ENCODE results near the gene CNFN.
"Not testable (repeated sequence)": the region's sequence is repeated elsewhere in the genome, so short reads cannot be mapped to it uniquely, and the experiment has no call there.

CNFN gene

DNA sequence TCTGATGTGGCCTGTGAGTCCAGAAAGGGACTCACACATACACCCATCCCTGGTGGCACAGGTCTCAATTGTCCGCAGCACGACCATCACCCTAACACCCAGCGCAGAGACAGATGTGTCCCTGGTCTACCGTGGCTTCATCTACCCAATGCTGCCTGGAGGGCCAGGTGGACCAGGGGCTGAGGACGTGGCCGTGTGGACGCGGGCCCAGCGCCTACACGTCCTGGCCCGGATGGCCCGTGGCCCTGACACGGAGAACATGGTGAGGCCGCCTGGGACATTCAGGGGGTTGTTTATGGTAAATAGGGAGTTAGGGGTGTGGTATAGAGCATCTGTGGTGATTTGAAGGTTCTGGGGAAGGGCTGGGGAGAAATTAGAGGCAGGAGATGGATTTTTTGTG lies 41.9 kb downstream of the CNFN start:
- no peak for DNase-seq

DNA sequence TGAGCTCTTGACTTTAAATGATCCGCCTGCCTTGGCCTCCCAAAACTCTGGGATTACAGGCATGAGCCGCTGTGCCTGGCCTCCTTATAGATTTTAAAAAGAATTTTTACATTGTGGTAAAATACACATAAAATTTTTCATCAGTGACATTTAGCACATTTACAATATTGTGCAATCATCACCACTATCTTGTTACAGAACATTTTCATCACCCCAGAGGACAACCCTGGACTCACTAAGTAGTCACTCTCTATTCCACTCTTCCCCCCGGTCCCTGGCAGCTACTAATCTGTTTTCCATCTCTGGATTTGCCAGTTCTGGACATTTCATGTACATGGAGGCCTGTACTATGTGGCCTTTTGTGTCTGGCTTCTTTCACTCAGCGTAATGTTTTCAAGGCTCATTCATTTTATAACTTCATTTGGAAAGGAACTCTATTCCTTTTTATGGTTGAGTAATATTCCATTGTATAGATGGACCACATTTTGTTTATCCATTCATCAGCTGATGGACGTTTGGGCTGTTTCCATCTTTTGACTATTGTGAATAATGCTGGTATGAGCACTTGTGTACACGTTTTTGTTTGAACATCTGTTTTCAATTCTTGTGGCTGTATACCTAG lies 44.8 kb downstream of the CNFN start:
- no peak for DNase-seq

DNA sequence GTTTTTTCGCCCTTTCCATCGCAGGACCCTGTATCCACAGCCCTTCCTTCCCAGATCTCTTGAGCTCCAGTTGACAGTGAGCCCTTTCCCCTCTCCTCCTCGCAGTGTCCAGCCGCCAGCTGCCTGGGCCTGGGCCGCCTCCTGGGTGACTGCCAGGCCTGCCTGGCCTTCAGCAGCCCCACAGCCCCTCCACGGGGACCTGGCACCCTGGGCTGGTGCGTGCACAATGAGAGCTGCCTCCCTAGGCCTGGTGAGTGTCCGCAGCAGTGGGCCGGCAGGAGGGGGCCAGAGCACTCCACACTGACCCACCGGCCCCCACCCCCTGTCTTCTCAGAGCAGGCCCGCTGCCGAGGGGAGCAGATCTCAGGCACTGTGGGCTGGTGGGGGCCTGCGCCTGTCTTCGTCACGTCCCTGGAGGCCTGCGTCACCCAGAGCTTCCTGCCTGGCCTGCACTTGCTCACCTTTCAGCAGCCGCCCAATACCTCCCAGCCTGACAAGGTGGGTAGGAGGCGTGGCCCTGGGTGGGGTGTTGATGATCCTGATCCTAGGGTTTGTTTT lies 45.7 kb downstream of the CNFN start:
- no peak for DNase-seq

DNA sequence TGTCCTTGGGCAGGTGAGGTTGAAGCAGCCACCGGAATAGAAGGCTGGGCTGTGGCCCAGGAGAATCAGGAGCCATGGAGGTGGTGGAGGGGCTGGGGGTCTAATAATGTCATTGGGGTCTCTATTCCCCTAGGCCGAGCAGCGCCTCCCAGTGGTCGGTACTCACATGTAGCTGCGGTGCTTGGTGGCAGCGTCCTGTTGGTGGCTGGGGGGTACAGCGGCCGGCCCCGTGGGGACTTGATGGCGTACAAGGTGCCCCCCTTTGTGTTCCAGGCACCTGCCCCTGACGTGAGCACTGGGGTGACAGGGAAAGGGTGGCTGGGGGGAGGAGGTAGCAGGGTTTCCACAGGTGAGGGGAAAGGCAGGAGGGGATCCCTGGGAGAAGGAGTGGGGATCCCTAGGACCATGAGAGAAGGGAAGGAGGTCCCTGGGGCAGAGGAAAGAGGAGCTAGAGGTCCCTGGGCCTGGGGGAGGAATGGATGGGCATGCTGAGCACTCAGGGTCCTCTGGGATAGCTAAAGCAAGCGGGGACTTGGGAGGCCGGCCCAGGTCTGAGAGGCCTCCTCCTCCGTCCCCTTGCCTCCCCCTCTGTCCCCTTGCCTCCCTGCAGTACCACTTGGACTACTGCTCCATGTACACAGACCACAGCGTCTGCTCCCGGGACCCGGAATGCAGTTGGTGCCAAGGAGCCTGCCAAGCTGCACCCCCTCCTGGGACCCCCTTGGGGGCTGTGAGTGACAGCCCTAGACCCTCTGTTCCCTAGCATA lies 46.6 kb downstream of the CNFN start:
- DNase-seq: no peak

DNA sequence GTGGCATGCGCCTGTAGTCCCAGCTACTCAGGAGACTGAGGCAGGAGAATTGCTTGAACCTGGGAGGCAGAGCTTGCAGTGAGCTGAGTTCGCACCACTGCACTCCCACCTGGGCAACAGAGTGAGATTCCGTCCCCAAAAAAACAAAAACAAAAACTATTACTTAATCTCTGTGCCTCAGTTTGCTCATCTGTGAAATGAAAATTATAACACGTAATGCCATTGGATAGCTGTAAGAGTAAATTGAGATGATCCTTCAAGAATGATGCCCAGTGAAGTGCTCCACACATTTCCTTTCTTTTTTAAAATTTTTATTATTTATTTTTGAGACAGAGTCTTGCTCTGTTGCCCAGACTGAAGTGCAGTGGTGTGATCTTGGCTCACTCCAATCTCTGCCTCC lies 50.2 kb downstream of the CNFN start:
- not testable (repeated sequence) for DNase-seq

DNA sequence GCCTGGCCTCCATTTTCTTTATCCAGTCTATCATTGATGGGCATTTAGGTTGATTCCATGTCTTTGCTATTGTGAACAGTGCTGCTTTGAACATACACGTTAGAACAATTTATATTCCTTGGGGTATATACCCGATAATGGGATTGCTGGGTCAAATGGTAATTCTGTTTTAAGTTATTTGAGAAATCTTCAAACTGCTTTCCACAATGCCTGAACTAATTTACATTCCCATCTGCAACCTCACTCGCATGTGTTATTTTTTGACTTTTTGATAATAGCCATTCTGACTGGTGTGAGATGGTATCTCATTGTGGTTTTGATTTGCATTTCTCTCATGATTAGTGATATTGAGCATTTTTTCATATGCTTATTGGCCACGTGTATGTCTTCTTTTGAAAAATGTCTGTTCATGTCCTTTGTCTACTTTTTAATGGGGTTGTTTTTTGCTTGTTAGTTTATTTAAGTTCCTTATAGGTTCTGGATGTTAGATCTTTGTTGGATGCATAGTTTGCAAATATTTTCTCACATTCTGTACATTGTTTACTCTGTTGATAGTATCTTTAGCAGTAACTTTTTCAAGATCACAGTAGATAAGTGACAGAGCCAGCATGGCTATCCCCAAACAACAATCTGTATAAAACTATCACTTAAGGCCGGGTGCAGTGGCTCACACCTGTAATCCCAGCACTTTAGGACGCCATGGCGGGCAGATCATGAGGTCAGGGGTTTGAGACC lies 50.8 kb downstream of the CNFN start:
- not testable (repeated sequence) for DNase-seq
